Globus pallidus (tissue), 1 donor: ENCODE results near the gene ST6GAL1.
A peak's percentile ranks its signal among the peaks of the same experiment; 100 is the strongest.
"Not testable (repeated sequence)": the region's sequence is repeated elsewhere in the genome, so short reads cannot be mapped to it uniquely, and the experiment has no call there.

Experiments
- DNase-seq: peaks from one replicate; pipeline ENCODE4 v3.0.0-alpha.2; 2015; ENCODE audit warnings: low spot score

The ST6GAL1 gene

GRCh38 chr3:186971106-186971505 lies 40.8 kb downstream of the ST6GAL1 start:
- DNase-seq: not testable (repeated sequence)

GRCh38 chr3:186971578-186971977 lies 41.3 kb downstream of the ST6GAL1 start:
- peak; percentile 47 for DNase-seq

- no peak for DNase-seq
Observed at GRCh38 chr3:186973702-186974101, 43.4 kb downstream of the ST6GAL1 start.

DNA sequence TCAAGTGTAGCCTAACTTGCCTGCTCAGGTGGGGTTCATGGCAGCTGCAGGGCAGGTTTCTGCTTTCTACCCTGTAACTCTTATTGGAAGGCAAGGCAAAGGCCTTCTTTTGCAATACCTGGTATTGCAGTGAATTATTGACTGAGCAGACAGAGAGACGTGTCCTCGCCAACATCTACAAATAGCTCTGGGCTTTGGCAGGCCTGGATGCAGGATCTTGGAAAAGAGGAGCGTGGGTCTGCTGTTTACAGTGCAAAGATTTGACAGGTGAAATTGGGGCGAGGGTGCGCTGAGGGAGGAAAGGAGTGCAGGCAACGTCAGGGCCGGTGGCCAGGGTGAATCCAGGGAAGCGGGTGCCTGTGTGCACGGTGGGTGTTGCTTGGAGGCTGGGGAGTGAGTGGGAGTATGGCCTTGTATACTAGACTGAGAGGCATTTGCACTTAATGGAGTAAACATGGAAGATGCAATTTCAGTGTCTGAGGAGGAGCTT lies 44.5 kb downstream of the ST6GAL1 start:
- DNase-seq: no peak

DNA sequence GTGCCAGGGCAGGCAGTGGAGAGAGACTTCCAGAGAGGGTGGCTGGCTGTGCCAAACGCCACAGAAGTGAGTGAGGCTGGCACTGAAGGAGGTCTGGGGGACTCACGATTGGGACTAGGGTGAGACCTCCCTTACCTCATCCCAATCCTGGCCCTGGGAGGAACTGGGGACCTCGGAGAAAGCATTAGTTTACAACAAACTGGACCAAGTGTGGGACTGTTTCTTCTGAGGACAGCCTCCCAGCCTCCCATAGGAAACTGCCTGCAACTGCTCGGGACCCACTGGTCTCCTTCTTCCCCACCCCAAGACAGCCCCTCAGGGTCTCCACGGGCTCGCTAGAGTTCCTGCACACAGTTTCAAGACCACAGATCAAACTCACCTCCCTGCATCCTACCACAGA lies 45.4 kb downstream of the ST6GAL1 start:
- no peak for DNase-seq

DNA sequence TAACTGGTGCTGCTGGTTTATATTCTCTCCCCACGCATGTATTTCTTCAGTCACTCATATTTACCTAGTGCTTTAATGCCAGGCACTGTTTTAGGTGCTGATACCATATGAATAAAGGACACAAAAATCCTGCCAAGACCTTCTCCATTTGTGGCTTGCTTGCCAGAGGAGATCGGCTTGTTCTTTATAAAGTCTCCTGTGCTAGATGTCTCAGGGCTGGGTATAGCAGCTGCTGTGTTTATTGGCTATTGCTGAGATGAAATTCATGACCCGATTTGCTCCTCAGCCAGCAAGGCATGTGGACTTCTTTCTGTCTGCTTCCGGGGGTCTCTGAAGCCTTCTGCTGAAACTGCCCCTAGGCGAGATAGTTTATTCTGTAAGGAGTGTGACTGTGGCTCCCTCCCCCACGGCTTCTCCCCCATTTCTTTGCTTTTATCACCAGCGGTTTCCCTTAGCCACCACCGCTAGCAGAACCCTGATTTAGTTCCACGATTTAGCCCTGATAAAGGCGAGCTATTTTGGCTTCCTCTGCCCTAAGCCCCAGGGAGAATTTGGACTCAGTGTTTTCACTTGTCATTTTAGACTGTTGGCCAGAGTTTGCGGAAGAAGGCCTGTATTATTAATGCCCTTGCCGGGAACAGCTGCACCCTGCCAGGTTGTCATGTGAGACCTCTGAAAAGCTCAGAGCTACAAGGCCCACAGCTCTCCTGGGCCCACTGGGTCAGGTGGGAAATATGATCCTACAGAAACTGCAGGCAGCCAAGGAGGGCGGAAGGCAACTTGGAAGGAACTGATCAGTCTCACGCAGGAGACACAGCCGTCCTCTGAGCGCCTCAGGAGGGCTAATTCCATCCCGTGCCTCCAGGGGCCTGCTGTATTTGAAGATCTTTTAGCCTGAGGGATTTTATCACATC lies 46.8 kb downstream of the ST6GAL1 start:
- peak; percentile 68 for DNase-seq

DNA sequence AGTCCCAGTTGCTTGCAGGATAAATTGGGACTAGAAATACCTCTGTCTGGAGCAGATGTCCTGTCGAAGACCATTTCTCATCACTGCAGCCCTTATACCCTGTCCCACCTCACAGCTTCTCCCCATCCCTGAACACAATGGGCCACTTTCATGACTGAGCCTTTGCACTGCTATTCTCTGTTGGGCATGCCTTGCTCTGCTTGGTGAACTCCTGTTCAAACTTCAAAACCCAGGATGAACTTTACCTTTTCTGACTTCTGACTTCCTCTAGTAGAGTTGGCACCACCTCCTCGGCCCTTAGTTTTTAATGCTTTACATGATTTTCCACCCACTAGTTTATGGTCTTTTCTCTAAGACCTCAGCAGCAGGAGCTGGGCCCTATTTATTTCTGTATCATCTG lies 48.4 kb downstream of the ST6GAL1 start:
- no peak for DNase-seq

DNA sequence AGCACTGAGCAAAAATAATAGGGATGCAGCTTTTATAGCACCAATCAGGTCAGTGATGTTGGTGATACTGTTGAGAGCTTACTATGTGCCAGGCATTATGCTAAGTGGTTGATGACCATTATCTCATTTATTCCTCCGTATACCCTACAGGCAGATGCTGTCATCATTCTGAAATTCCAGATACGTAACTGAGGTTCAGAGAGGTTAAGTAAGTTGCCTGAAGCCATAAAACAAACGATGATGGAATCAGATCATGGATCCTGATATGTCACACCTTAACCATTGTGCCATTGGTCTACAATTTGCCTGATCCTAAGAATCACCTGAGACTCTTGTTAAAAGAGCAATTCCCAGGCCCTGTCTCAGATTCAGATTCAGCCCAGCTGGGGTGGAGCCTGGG lies 49.5 kb downstream of the ST6GAL1 start:
- DNase-seq: no peak

DNA sequence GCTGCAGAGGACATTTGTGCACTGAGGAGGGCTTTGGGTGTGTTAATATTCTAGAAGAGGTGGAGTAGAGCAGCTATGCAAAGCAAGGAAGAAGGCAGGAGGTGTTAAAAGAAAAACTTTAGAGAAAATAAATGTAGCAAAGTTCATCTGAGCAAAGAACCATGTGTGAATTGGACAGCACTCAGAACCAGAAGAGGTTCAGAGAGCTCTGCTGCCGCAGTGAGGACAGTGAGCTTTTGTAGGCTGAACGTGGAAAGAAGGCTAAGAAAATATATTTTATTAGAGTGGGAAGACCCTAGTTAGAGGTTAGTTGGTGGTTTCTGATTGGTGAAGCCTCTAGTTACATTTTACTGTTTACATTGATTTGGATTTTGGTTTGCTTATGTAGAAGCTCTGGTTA lies 50.7 kb downstream of the ST6GAL1 start:
- DNase-seq: no peak

DNA sequence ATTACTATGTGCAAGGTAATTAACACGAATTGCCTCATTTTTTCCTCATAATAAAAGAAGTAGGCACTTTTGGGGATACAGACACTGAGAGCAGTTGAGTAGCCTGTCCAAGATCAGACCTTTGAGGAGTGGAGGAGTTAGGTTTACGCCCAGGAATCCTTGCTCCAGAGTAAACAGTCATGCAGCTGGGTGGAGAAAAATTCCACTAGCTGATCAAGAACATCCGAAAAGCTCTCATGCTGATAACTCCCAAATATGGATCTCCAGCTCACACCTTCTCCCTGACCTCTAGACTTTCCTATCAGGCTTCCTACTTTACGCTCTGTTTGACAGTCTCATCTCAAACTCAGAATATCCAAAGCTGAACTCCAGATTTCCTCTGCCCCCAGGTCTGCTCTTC lies 53.3 kb downstream of the ST6GAL1 start:
- no peak for DNase-seq

DNA sequence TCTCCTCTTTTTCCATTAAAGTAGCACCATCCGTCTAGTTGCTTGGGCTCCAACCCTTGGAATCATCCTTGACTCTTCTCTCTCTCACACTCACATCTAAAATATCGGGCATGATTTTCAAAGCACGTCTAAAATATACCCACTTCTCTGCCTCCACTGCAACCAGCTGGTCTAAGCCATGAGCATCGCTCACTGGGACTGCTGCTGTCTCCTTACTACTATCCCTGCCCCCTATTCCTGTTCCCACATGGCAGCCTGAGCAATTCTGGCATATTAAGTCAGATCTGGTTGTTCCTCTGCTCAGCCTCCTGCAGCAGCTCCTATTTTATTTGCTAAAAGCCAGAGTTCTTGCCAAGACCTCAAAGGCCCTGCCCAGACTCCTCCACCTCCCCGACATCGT lies 53.7 kb downstream of the ST6GAL1 start:
- no peak for DNase-seq

DNA sequence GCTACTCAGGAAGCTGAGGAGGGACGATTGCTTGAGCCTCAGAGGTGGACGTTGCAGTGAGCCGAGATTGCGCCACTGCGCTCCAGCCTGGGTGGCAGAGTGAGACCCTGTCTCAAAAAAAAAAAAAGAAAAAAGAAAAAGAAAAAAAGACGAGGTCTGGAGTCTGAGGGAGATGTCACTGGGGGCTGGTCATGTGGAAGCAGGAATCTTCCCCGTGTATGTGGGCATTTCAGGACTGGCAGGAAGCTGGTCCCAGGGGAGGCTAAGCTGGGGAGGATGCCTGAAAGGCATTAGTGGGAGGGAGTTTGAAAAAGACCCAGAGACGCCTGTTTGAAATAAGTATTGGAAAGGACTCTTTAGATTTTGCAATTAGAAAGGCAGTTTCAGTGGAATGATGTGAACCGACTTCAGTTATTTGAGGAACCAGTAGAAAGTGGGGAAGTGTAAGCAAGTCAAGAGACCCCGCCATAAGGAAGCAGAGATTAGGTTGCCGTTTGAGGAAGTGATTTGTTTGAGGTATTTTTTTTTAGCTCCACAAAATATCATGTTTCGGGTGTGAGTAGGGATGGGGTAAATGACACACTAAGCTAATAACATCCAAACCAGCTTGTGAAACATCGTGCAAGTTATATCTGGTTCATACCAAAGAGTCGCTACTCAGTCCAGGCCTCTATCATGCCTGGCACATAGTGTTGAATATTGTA lies 55.5 kb downstream of the ST6GAL1 start:
- DNase-seq: peak; percentile 58

DNA sequence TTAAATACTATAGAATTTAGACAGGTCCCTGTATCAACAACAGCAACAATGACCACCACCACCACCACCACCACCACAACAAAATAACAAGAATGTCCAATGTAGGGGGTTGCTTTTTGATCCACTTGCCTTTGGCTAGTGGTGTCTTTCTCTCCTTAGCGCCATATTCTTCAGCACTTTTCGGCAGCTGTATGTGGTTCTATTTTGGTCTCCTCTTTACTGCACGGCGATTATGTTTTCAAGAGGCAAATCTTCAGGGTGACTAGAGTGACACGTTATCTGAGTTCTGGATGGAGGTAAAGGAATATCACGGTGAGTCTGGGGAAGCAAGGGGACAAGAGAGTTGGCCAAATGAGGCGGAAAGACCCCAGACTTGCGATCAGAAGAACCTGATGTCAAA lies 56.1 kb downstream of the ST6GAL1 start:
- DNase-seq: no peak

- DNase-seq: no peak
Observed at GRCh38 chr3:186986816-186987215, 56.5 kb downstream of the ST6GAL1 start.

DNA sequence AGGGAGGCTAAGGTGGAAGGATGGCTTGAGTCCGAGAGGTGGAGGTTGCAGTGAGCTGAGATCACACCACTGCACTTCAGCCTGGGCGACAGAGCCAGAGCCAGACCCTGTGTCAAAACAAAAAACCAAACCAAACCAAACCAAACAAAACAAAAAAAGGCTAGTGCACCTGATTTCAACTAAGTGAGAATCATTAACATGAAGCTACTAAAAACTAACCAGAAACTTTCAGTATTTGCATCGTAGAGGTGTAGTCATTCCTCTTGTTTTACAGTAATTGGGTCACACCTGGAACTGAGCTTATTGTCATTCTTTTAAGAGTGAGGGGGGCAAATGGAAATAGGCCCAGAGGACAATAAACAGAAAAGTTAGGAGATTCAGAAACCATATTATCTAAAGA lies 58.5 kb downstream of the ST6GAL1 start:
- DNase-seq: no peak

GRCh38 chr3:186989429-186989828 lies 59.1 kb downstream of the ST6GAL1 start:
- DNase-seq: no peak

DNA sequence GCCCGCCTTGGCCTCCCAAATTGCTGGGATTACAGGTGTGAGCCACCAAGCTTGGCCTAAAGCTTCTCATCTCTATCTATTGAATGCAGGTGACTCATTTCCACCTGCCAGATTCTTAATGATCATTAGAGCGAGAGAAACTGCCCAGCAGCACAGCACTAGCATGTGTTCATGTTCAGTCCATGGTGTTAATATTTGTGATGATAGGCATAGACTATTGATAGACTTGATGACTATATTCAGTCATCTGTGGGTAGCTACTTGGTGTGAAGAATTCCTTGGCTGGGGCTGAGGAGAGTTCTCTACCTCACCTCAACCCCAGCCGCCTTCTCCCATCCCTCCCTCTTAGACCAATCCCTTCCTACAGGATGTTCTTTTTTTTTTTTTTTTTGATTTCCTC lies 60.0 kb downstream of the ST6GAL1 start:
- DNase-seq: no peak

DNA sequence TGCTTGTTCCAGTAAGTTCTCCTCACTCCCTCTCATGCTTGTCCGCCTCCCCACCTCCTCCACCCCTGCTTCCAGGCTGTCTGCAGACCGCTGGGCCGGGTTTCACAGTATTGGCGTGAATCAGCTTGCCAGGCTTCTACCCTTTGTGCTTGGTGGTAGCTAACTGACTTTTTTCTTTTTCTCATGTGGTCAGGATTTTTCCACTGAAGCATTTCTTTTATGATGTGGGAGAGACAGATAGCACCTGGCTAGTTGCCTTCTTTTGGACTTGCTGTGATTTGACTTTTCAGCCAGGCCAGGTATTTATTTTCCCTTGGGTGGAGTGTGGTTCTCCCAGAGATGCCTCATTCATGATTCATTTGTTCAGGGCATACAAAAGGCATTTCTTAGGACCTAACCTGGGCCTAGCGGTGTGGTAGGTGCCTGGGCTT lies 60.6 kb downstream of the ST6GAL1 start:
- no peak for DNase-seq

GRCh38 chr3:186991470-186991869 lies 61.1 kb downstream of the ST6GAL1 start:
- no peak for DNase-seq

DNA sequence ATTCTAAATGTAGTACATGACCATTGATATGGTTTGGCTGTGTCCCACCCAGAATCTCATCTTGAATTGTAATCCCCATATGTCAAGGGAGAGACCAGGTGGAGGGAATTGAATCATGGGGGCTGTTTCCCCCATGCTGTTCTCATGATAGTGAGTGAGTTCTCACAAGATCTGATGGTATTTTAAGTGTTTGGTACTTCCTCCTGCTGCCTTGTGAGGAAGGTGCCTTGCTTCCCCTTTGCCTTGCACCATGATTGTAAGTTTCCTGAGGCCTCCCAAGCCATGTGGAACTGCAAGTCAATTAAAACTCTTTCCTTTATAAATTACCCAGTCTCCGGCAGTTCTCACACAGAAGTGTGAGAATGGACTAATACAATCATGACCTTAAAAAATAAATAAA lies 61.8 kb downstream of the ST6GAL1 start:
- not testable (repeated sequence) for DNase-seq

GRCh38 chr3:186993210-186993782 lies 63.0 kb downstream of the ST6GAL1 start:
- DNase-seq: no peak

GRCh38 chr3:186994000-186994955 lies 64.0 kb downstream of the ST6GAL1 start:
- DNase-seq: no peak
